Measurements from ENCODE around the gene SAP25.

- TF ChIP-seq POLR2A (IDR thresholded peaks at IDR 0.05) = no peak
- TF ChIP-seq POLR2AphosphoS5 (IDR thresholded peaks at IDR 0.05) = peak in 1 of 3 donors; percentile 71
- TF ChIP-seq CTCF (IDR thresholded peaks at IDR 0.05 in 8 of 11, conservative IDR thresholded peaks at IDR 0.05 in 3 of 11) = no peak
Observed at GRCh38 chr7:100546129-100546925, 27.4 kb downstream of the SAP25 start.
